GM19372 (cell line): Measurements from ENCODE around the gene TIMD4.
A peak's percentile ranks its signal among the peaks of the same experiment; 100 is the strongest.
"Not testable (repeated sequence)": the region's sequence is repeated elsewhere in the genome, so short reads cannot be mapped to it uniquely, and the experiment has no call there.

Experiments used
- ATAC-seq: cut with Tn5 transposase; IDR thresholded peaks from one replicate; pipeline ENCODE4 v1.9.1; 2021; ENCODE audit warnings: mild to moderate bottlenecking, low read depth, moderate library complexity; ENCODE audit not compliant: unreplicated experiment

TIMD4 gene

DNA sequence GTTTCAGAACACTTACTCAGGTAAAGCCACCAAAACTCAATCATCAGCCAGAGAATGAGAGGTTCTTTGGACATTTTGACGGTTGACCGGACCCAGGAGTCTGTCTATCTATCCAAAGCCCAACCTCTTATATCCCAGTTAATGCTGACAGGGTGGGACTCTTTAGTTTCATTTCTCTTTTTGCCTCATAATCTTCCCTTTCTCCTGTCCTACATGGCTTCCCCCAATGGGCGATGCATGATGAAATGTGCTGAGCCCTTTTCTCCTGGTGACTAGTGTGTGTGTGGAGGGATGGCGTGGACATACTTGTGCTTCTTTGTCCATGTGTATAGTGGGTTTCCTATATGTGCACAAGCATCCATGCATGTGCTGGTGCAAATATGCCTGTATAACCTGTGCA is at the start of gene TIMD4:
TIMD4 (minus strand) TSS at position 102 of the 400 bp plus-strand sequence; CDS start at position 74, 28 bp downstream.
- no peak for ATAC-seq

DNA sequence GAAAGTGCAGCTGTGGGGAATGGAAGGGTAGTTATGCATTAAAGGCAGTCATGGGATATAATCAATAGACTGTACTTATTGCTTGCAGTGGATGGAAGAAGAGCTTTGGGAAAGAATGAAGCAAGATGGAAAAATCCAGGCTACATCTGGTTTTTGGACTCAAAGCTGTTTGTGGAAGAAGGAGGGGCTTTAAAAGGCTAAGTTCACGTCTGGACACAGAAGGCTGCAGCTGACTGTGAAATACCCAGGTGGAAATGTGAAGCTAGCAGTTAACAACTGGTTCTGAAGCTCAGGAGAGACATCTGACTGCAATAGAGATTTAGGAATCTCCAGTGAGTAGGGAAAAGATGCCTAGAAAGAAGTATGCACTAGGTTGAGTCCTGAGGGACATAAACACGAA is 43.2 kb upstream of the TIMD4 start:
- ATAC-seq = no peak

DNA sequence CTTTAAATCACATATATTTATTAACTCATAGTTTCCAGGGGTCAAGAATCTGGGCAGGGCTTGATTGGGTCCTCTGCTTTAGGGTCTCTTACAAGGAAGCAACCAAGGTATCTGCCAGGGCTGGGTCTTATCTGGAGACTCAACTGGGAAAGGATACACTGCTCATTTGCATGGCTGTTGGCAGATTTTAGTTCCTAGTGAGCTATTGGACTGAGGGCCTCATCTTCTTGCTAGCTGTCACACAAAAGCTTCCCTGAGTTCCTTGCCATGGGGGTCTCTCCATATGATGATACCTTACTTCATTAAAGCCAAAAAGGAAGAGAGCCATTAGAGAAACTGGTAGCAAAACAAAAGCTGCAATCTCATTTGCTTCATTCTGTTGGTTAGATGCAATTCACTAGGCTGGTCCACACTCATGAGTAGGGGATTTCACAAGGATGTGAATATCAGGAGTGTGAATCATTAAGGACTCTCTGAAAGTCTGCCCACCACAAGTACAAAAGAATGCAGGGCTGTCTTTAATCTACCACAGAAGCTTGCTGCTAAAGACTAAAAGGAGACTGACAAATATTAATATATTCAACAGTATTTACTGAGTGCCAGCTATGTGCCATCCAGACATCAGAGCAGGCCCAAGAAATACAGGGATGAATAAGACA is 42.0 kb upstream of the TIMD4 start:
- no peak for ATAC-seq

DNA sequence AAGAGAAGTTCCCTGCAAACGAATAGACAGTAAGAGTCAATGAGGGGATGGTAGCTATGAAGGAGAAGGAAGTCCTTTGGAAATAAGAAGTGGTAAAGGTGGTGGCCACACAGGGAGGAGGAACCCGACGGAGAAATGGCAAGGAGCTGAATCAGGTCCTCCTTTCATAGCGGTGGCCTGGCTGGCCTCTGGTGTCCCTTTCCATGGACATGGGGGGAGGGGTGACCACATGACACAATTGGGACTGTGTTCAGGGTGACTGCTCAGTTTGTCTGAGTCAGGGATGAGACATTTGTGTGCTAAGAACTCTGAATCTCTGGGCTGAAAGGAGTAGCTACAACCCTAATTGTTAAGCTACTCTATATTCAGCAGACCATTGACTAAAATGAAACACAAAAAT is 28.7 kb upstream of the TIMD4 start:
- no peak for ATAC-seq

DNA sequence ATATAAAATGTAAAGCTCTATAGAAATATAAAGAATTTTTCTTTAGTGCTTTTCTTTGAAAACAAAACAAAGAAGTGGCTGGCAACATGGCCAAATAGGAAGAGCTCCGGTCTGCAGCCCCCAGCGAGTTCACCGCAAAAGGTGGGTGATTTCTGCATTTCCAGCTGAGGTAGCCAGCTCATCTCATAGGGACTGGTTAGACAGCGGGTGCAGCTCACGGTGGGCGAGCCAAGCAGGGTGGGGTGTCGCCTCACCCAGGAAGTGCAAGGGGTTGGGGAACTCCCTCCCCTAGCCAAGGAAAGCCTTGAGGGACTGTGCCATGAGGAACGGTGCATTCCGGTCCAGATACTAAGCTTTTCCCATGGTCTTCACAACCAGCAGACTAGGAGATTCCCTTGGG is 21.0 kb upstream of the TIMD4 start:
- no peak for ATAC-seq

DNA sequence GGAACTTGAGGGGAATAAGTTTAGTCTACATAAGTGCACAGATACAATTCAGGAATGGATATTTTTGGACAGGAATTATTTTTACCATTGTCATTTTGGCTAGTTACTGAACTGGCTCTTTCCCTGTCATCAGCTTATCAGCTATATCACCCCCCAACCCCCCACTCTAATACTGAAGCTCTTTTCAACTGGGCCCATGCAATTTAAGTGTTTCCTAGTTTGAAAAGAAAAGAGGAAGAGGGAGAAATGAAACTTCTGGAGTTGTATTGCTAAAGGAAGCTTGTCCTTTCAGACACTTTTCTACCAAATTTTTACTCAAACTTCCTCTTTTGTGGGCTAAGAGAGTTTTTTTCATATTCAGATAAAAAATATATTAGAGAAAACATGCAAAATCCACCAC is 18.5 kb upstream of the TIMD4 start:
- no peak for ATAC-seq

DNA sequence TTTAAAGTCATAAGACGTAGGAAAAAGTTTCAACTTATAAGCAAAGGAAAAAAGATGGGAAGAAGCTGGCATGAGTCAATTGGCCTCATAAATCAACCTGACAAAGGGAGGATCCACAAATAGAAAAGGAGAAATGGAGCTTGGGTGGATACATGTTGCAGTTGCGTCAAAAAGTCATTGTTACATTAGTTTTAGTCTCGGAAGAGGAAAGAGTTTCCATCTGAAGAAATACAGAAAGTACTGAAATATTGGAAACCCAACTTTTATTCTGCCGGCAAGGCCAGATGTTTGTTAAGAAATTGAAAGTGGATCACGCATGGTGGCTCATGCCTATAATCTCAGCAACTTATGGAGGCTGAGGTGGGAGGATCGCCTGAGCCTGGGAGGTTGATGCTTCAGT is 11.3 kb upstream of the TIMD4 start:
- ATAC-seq = no peak

DNA sequence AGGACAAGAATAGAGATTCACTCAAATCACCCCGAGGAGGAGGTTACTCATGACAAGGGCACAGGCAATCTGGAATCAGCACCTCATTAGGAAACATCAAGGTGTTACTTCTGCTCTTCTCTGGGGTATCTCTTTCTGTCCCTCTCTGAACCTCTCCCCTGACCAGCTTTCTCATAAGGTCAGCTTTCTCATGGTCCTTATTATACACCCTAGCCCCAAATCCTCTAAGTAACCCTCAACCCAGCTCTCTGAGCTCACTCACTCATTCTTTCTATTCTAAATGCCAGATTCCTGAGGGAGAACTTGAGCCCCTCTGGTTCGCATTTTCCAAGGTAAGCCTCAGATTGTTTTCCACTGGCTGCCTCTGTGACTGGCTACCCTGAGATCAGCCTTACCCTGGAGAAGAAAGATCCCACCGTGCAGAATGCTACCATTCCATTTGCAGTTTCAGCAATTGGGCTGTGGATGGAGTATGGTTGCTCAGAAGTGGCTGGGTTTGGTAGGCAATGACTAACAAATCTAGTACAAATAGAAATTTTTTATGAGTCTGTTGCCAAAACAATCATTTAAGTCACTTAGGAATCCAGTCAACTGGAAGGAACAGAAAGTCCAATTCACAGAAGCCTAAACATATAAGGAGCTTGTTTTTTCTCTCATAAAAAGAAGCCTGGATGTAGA is 9.0 kb upstream of the TIMD4 start:
- ATAC-seq = no peak

DNA sequence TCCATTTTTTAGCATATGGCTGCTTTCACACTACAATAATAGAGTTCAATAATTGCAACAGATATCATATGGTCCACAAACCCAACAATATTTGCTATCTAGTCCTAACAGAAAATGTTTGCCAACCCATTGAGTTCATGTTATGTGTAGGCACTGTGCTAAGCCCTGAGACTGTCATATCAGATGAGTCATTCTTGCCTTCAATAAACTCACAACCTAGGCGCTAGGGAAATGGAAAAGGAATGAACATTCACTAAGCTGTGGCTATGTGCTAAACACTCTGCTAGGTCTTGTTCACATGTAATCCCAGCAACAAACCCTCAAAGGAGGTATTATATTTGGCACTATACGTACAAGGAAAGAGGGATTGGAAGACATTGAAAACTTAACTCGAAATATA is 8.4 kb upstream of the TIMD4 start:
- no peak for ATAC-seq

DNA sequence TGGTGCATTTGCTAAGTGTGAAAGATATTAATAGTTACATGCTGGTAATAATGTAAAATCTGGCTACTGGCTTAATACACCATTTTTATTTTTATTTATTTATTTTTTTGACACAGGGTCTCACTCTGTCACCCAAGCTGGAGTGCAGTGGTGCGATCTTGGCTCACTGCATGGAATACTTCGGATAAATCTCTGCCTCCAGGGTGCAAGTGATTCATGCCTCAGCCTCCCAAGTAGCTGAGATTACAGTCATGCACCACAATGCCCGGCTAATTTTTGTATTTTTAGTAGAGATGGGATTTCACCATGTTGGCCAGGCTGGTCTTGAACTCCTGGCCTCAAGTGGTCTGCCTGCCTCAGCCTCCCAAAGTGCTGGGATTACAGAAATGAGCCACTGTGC is 4.4 kb upstream of the TIMD4 start:
- ATAC-seq = not testable (repeated sequence)

DNA sequence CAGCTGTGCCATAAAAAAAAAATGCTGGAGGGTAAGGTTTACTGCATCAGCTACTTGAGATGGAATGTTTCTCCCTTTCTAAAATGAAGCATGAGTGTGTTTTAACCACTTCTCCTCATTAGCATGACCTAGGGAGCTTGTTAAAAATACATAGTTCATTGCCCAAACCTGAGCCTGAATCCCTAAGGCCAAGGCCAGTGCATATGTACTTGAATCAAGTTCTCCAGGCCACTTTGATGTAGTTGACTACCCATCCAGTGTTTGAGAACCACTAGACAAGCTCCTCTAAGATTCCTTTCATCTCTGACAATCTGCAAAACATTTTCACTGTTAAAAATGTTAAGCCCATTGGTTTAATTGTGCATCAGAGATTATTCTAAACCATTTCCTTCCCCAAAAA is 6.7 kb downstream of the TIMD4 start:
- ATAC-seq = no peak

DNA sequence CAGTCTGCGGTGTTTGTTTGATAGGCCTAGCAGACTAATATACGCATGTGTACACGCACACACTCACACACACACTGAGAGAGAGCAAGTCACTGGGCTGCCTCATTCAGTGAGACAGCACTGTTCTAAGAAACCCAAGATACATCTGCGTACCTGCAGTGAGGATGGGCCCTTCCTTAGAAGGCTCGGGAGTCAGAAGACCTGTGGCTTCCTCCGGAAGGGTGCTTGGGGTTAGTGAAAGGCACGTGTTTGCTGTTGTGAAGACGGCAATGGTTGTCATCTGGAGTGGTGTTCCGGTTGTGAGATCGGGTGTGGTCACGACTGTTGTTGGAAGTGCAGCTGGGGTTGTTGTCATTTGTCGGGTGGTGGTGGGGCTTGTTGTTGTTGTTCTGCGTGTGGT is 11.7 kb downstream of the TIMD4 start:
- no peak for ATAC-seq

DNA sequence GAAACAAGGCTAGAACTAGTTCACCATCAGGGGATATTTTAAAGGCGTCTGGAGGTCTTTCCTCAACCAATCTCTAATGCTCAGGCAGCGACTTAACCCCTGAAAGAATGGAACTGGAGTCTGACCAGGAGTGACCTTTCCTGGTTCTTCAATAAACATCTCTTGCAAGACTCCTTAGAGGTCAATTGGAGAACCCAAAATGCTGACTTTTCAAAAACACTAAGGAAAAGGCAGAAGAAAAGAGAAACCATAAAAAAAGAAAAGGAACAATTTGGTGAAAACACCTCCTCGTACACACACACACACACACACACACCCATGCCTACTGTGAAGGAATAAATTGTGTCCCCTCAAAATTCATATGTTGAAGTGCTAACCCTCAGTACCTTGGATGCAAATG is 12.3 kb downstream of the TIMD4 start:
- ATAC-seq = no peak

DNA sequence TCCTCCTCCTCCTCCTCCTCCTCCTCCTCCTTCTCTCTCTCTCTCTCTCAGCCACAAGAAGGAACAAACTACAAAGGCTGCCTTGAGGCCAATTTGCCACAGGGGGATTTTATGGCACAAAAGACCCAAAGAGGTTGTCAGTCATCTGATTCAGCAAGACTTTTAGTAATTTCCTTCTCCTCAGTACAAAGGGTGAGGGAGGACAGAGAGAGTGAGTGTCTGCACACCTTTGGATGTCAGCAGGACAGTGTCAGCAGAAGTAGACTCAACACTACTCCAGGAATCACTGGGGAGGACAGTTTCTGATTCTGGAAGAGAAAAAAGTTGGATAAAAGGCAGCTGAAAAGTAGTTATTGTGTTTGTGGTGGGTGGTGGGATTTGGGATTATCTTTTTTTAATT is 13.6 kb downstream of the TIMD4 start:
- ATAC-seq = no peak

DNA sequence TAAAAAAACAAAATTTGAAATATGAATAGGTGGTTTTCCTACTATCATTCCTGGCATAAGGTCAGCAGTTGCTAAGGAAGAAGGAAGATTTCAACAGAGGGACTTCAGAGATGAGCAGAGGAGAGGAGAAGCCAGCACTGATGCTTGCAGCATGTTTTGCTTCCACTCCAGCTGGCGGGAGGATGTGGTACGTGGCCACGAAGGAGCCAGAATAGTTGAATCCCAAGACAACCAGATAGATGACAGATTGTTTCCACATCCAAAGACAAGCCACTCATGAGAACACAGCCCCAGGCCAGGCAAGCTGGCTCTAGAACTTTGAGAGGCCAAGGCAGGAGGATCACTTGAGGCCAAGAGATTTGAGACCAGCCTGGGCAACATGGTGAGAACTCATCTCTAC is 15.1 kb downstream of the TIMD4 start:
- no peak for ATAC-seq

DNA sequence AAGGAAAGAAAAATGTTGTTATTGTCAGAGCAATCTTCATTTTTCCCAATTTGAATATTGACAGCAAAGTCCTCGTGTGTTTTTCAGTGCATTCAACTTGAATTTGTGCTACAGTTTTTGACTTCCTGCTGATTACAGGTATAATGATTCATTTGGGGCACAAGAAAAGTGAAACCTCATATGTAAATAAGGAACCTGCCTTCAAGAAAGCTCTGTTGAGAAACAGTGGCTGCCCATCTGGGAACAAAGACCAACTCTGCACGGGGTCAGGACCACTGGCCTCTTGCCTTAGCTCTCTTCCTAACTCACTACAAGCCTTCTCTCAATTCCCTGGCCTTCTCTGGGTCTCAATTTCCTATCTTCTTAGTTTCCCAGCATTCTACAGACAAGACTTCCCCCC is 21.0 kb downstream of the TIMD4 start:
- peak; percentile 96 for ATAC-seq

DNA sequence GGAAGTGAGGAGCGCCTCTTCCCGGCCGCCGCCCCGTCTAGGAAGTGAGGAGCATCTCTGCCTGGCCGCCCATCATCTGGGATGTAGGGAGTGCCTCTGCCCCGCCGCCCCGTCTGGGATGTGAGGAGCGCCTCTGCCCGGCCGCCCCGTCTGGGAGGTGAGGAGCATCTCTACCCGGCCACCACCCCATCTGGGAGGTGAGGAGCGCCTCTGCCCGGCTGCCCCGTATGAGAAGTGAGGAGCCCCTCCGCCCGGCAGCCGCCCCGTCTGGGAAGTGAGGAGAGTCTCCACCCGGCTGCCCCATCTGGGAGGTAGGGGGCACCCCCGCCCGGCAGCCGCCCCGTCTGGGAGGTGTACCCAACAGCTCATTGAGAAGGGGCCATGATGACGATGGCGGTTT is 22.6 kb downstream of the TIMD4 start:
- ATAC-seq = not testable (repeated sequence)

DNA sequence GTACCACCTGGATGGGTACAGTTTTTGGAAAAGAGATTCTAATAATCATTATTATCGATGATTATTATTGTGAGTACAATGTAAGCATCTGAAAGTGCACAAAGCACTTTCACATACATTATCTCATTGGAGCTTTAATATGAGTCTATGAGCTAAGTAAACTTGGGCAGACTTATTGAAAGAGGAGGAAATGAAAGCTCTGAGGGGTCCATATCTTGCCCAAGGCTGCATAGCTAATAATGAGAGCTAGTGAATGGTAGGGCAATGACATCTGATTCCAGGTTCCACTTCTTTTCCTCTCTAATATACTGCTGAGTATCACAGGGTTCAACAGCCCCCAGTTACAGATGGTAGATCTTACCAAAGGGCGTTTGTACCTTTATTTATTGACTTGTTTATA is 26.1 kb downstream of the TIMD4 start:
- no peak for ATAC-seq

DNA sequence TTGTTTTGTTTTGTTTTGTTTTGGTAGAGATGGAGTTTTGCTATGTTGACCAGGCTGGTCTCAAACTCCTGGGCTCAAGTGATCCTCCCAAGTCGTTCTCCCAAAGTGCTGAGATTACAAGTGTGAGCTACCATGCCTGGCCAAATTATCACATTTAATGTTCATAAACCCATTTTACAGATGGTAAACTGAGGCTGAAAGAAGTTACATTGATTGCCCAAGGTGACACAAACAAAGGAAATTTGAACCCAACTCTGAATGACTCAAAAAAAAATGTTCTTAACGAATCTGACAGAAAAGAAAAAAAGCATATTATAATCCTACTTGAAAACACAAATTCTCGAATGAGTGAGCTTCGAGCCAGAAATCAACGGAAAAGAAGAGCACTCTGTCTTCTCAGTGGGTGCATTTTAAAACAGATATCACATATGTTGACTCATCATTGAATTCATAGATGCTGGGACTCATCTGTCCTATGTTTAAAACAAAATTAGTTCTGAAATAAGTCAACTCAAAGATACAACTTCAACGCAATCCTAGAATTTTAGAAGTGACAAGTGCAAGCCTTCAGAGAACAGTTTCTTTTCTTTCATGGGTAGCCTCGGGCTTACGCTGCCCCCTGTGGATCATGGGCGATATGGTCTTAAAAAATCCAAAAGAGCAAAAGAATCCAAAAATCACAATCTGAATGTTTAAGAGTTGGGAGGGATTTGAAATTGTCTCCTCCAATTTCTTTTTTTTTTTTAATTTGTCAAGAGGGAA is 28.4 kb downstream of the TIMD4 start:
- ATAC-seq = no peak

DNA sequence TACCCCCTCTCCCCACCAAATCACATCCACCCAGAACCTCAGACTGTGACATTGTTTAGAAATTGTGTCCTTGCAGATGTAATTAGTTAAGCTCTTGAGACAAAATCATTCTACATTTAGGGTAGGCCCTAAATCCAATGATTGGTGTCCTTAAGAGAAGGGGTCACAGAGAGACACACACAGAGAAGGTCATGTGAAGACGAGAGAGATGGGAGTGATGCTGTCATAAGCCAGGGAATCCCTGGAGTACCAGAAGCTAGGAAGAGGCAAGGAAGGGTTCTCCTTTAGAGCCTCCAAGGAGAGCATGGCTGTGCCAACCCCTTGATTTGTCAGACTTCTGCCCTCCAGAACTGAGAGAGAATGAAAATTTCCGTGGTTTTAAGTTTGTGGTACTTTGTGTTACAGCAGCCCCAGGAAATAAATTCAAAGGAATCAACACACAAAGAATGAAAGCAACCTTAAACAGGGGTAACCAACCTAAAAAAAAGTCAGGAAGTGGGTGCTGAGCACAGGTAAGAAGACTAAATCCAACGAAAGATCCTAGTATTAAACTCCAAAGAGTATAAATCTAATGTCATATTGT is 33.6 kb downstream of the TIMD4 start:
- no peak for ATAC-seq

DNA sequence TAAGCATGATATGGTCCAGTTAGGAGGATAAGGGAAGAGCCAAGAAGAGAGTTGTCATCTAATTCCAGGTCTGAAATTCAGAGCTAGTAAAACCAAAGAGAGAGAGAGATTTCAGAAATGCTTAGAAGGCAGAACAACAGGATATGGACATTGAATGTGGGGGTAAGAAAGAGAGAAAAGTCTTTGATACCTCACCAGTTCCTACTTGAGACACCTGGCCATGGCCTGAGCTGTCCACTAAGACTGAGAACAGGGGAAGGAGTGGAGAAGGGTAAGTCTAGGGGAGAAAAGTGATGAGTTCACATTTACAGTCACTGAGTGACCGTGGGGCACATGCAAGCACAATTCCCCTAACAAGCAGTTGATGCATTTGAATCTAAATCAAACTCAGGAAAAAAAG is 35.5 kb downstream of the TIMD4 start:
- ATAC-seq = no peak
